ENCODE data around the gene PCSK9. TPM values are rescaled to one million over a fixed set of nuclear protein-coding genes. Genes with fewer than 3 reads are reported as not detected.

PCSK9 gene
- total and polyA plus RNA-seq, 4 donors: 10.8 to 112 (median 58.5) TPM

GRCh38 chr1:55043726-55044125, 4.4 kb downstream of the PCSK9 start:
- H3K27ac ChIP-seq (ENCODE audit: low read depth in 1 of 2, low read length in 2 of 2): no peak overlapping the region
- H3K27me3 ChIP-seq (ENCODE audit: control insufficient read depth in 4 of 4, insufficient read depth in 4 of 4, low read length in 3 of 4): no peaks in the 10 kb centered on the region
- no peak overlapping the region for H3K9ac ChIP-seq (ENCODE audit: low read depth in 1 of 2, low read length in 2 of 2)
- H3K9me3 ChIP-seq (ENCODE audit: control insufficient read depth in 4 of 4, low read length in 3 of 4): no peaks in the 10 kb centered on the region
- H3K36me3 ChIP-seq (ENCODE audit: control insufficient read depth in 4 of 4, insufficient read depth in 3 of 4, low read depth in 1 of 4, low read length in 3 of 4): peaks cover 4 to 10% (median 7%) of the 10 kb centered on the region in 4 donors
- 97% methylated on average over 9 of the region's 9 CpGs for WGBS
- peaks cover 18 to 85% (median 64%) of the 10 kb centered on the region in 4 donors for H3K4me1 ChIP-seq (ENCODE audit: control insufficient read depth in 4 of 4, insufficient read depth in 4 of 4, low read length in 3 of 4)
- TF ChIP-seq YY1 (IDR thresholded peaks at IDR 0.05) (no peak), JUND (IDR thresholded peaks at IDR 0.05) (no peak)
- H3K4me3 ChIP-seq (ENCODE audit: low read depth in 1 of 3, low read length in 3 of 3): no peak overlapping the region
- DNase-seq (ENCODE audit: low spot score): no peak

GRCh38 chr1:55044617-55045397, 5.5 kb downstream of the PCSK9 start:
- no peaks in the 10 kb centered on the region for H3K27me3 ChIP-seq (ENCODE audit: control insufficient read depth in 4 of 4, insufficient read depth in 4 of 4, low read length in 3 of 4)
- DNase-seq (ENCODE audit: low spot score): no peak
- peak in 1 of 2 donors; percentile 40 for TF ChIP-seq RXRA (IDR thresholded peaks at IDR 0.05)
- TF ChIP-seq HNF4G (IDR thresholded peaks at IDR 0.05): peak; percentile 24
- no peak for TF ChIP-seq EGR1 (IDR thresholded peaks at IDR 0.05; ENCODE audit: low read depth in 2 of 2)
- TF ChIP-seq HNF4A (conservative IDR thresholded peaks at IDR 0.05): peak; percentile 69 to 85
- TF ChIP-seq FOXA2 (IDR thresholded peaks at IDR 0.05): no peak
- no peak for TF ChIP-seq TAF1 (conservative IDR thresholded peaks at IDR 0.05)
- no peak for TF ChIP-seq ATF3 (IDR thresholded peaks at IDR 0.05)
- H3K4me1 ChIP-seq (ENCODE audit: control insufficient read depth in 4 of 4, insufficient read depth in 4 of 4, low read length in 3 of 4): peaks cover 24 to 88% (median 70%) of the 10 kb centered on the region in 4 donors
- H3K9ac ChIP-seq (ENCODE audit: low read depth in 1 of 2, low read length in 2 of 2): no peak overlapping the region
- peaks cover 4 to 10% (median 7%) of the 10 kb centered on the region in 4 donors for H3K36me3 ChIP-seq (ENCODE audit: control insufficient read depth in 4 of 4, insufficient read depth in 3 of 4, low read depth in 1 of 4, low read length in 3 of 4)
- no peaks in the 10 kb centered on the region for H3K9me3 ChIP-seq (ENCODE audit: control insufficient read depth in 4 of 4, low read length in 3 of 4)
- H3K4me3 ChIP-seq (ENCODE audit: low read depth in 1 of 3, low read length in 3 of 3): no peak overlapping the region
- 78% methylated on average over 15 of the region's 15 CpGs for WGBS
- H3K27ac ChIP-seq (ENCODE audit: low read depth in 1 of 2, low read length in 2 of 2): no peak overlapping the region

GRCh38 chr1:55045430-55045829, 6.1 kb downstream of the PCSK9 start:
- Histone ChIP-seq H3K9ac (ENCODE audit: low read depth in 1 of 2, low read length in 2 of 2) (no peak overlapping the region), H3K27ac (ENCODE audit: low read depth in 1 of 2, low read length in 2 of 2) (no peak overlapping the region), H3K27me3 (ENCODE audit: control insufficient read depth in 4 of 4, insufficient read depth in 4 of 4, low read length in 3 of 4) (no peaks in the 10 kb centered on the region), H3K4me1 (ENCODE audit: control insufficient read depth in 4 of 4, insufficient read depth in 4 of 4, low read length in 3 of 4) (peaks cover 25 to 94% (median 75%) of the 10 kb centered on the region in 4 donors), H3K36me3 (ENCODE audit: control insufficient read depth in 4 of 4, insufficient read depth in 3 of 4, low read depth in 1 of 4, low read length in 3 of 4) (peaks cover 4 to 10% (median 7%) of the 10 kb centered on the region in 4 donors), H3K4me3 (ENCODE audit: low read depth in 1 of 3, low read length in 3 of 3) (no peak overlapping the region), H3K9me3 (ENCODE audit: control insufficient read depth in 4 of 4, low read length in 3 of 4) (no peaks in the 10 kb centered on the region)
- DNase-seq (ENCODE audit: low spot score): no peak
- 97% methylated on average over 10 of the region's 10 CpGs for WGBS
- no peak for TF ChIP-seq ZBTB33 (IDR thresholded peaks at IDR 0.05)
- TF ChIP-seq NR2F2 (IDR thresholded peaks at IDR 0.05): no peak
- TF ChIP-seq RAD21 (IDR thresholded peaks at IDR 0.05): no peak

Measured in liver (tissue), 9 donors.